ENCODE measurements around the gene P2RY2. TPM values are rescaled to one million over a fixed set of nuclear protein-coding genes. Genes with fewer than 3 reads are reported as not detected.

Gene P2RY2
- polyA plus RNA-seq, 2 of the 4 experiments (the other 2 are of a cell fraction): 3.7 to 6.4 TPM

GRCh38 chr11:73177778-73178539 is 40.1 kb upstream of the P2RY2 start:
- CTCF ChIA-PET: interaction anchor here (0.6 to 14.3 kb wide), 81 partner anchors 9 to 627 kb away, joined by 3 to 339 read pairs (median 4); partner anchors contain the start of genes ATG16L2, FCHSD2, P2RY2 and STARD10
- no peaks in the 10 kb centered on the region for H3K9me3 ChIP-seq
- DNase-seq (ENCODE audit: low read depth in 1 of 2, low spot score in 1 of 2) (peak; percentile 70 to 91), ATAC-seq (peak; percentile 95 to 96), FAIRE-seq (no peak)
- no peak overlapping the region for H3K4me3 ChIP-seq
- 46% methylated on average over 14 of the region's 15 CpGs for WGBS (ENCODE audit: missing lambda C conversion rate)
- H3K27ac ChIP-seq: no peak overlapping the region
- no peaks in the 10 kb centered on the region for H3K4me1 ChIP-seq
- H3K4me2 ChIP-seq: no peak overlapping the region
- TF ChIP-seq RCOR1 (IDR thresholded peaks at IDR 0.05; ENCODE audit: low read depth, low read length) (no peak), RAD21 (conservative IDR thresholded peaks at IDR 0.05 in 1 of 2, IDR thresholded peaks at IDR 0.05 in 1 of 2) (peak; percentile 96 to 97), BHLHE40 (IDR thresholded peaks at IDR 0.05; ENCODE audit: low read depth, low read length) (no peak), RARB (CRISPR knock-in tag; IDR thresholded peaks at IDR 0.05) (no peak), KDM1A (IDR thresholded peaks at IDR 0.05; ENCODE audit: low read depth) (no peak), SMC3 (IDR thresholded peaks at IDR 0.05) (peak; percentile 97), ELK1 (IDR thresholded peaks at IDR 0.05; ENCODE audit: low read depth, low read length) (no peak), CTCF (IDR thresholded peaks at IDR 0.05) (peak; percentile 84)
- POLR2A ChIA-PET: no interaction called here

GRCh38 chr11:73178681-73179080 is 39.4 kb upstream of the P2RY2 start:
- no peak for ATAC-seq
- FAIRE-seq: no peak
- Histone ChIP-seq H3K4me2 (no peak overlapping the region), H3K4me3 (no peak overlapping the region), H3K9me3 (no peaks in the 10 kb centered on the region), H3K27ac (no peak overlapping the region), H3K4me1 (no peaks in the 10 kb centered on the region)
- no peak for DNase-seq (ENCODE audit: low read depth in 1 of 2, low spot score in 1 of 2)
- 47% methylated on average over 4 of the region's 4 CpGs for WGBS (ENCODE audit: missing lambda C conversion rate)
- TF ChIP-seq HOXA7 (CRISPR knock-in tag; IDR thresholded peaks at IDR 0.05) (no peak), ESRRA (IDR thresholded peaks at IDR 0.05; ENCODE audit: borderline replicate concordance, low read length) (no peak), ZC3H11A (IDR thresholded peaks at IDR 0.05) (no peak), KDM1A (IDR thresholded peaks at IDR 0.05; ENCODE audit: low read depth) (no peak), KDM5A (IDR thresholded peaks at IDR 0.05) (no peak), RARB (CRISPR knock-in tag; IDR thresholded peaks at IDR 0.05) (no peak), EP300 (IDR thresholded peaks at IDR 0.05) (no peak), JUN (IDR thresholded peaks at IDR 0.05) (no peak), NPAS2 (CRISPR knock-in tag; IDR thresholded peaks at IDR 0.05; ENCODE audit: borderline replicate concordance) (no peak), HEYL (CRISPR knock-in tag; IDR thresholded peaks at IDR 0.05) (no peak), GATA3 (IDR thresholded peaks at IDR 0.05; ENCODE audit: borderline replicate concordance) (no peak), CBX2 (IDR thresholded peaks at IDR 0.05; ENCODE audit: borderline replicate concordance, low read depth) (no peak), PBX3 (IDR thresholded peaks at IDR 0.05) (no peak), RFX5 (IDR thresholded peaks at IDR 0.05) (no peak), CHD4 (IDR thresholded peaks at IDR 0.05; ENCODE audit: borderline replicate concordance) (no peak), ELK1 (IDR thresholded peaks at IDR 0.05; ENCODE audit: low read depth, low read length) (no peak), REST (IDR thresholded peaks at IDR 0.05) (no peak)
- POLR2A ChIA-PET: no interaction called here
- CTCF ChIA-PET: interaction anchor here (0.7 to 14.3 kb wide), 50 partner anchors 9 to 513 kb away, joined by 3 to 339 read pairs (median 6); partner anchors contain the start of genes FCHSD2 and P2RY2

Measured in A549 (cell line).